T-helper 2 cell treated with Interferon-gamma antibody and Interleukin-4, amounts not matched to agents 100 ng/mL and 5 ng/mL, for 36 hours (primary cell): ENCODE results near the gene NOD1. TPM values are rescaled to one million over a fixed set of nuclear protein-coding genes. Genes with fewer than 3 reads are reported as not detected.
"Not testable (repeated sequence)": the region's sequence is repeated elsewhere in the genome, so short reads cannot be mapped to it uniquely, and the experiment has no call there.

Experiments
- intact Hi-C: fragments of 100-400 bp; cut with micrococcal nuclease; formaldehyde crosslinking; loops from one replicate; pipeline ENCODE4 v1.15.1; 2023
- total RNA-seq: library from RNA; stranded (reverse); gene quantifications from 2 replicates; pipeline ENCODE4 v1.2.3, GENCODE V29; 2022

The NOD1 gene
- total RNA-seq, 1 donor from 2014 or later: 22.1 TPM

- intact Hi-C loops: loop anchor here (1.0 to 10.0 kb wide), 3 partner anchors 90 to 477 kb away; partner anchors contain the start of genes GARS1 and PLEKHA8
Observed at GRCh38 chr7:30505174-30505697, 26.7 kb upstream of the NOD1 start.

GRCh38 chr7:30504301-30505173 is 26.0 kb upstream of the NOD1 start, which contains the start of gene GGCT:
TSS of gene GGCT (minus strand) at chr7:30504829. CDS start at chr7:30504709, 120 bp downstream.
- intact Hi-C loops: loop anchor here (1.0 to 10.0 kb wide), 5 partner anchors 26 to 476 kb away; partner anchors contain the start of genes GARS1, NOD1, PLEKHA8 and ZNRF2

GRCh38 chr7:30503274-30504212 is 25.0 kb upstream of the NOD1 start:
- intact Hi-C loops: loop anchor here (1.0 to 10.0 kb wide), 4 partner anchors 25 to 339 kb away; partner anchors contain the start of genes GARS1, NOD1 and ZNRF2

- intact Hi-C loops: loop anchor here (10.0 kb wide), 1 partner anchor 338 kb away; no protein-coding TSS in a partner anchor
Observed at GRCh38 chr7:30502470-30503251, 24.1 kb upstream of the NOD1 start.

- intact Hi-C loops: loop anchor here (10.0 kb wide), 1 partner anchor 336 kb away; no protein-coding TSS in a partner anchor
Observed at GRCh38 chr7:30501264-30501663, 22.7 kb upstream of the NOD1 start.

- intact Hi-C loops: no loop called here
Observed at GRCh38 chr7:30493228-30493627, 14.6 kb upstream of the NOD1 start.

GRCh38 chr7:30491417-30491816 is 12.8 kb upstream of the NOD1 start:
- intact Hi-C loops: no loop called here

GRCh38 chr7:30487371-30487770 is 8.8 kb upstream of the NOD1 start:
- intact Hi-C loops: no loop called here

GRCh38 chr7:30485667-30486066 is 7.1 kb upstream of the NOD1 start:
- intact Hi-C loops: no loop called here

- intact Hi-C loops: not testable (repeated sequence)
Observed at GRCh38 chr7:30481416-30481815, 2.8 kb upstream of the NOD1 start.

- intact Hi-C loops: loop anchor here (1.0 to 2.0 kb wide), 2 partner anchors 115 to 203 kb away; partner anchors contain the start of gene GARS1
Observed at GRCh38 chr7:30479202-30480120, 877 bp upstream of the NOD1 start.

GRCh38 chr7:30476459-30477145 is 2.0 kb downstream of the NOD1 start:
- intact Hi-C loops: no loop called here

- intact Hi-C loops: no loop called here
Observed at GRCh38 chr7:30475580-30475979, 3.0 kb downstream of the NOD1 start.

- intact Hi-C loops: no loop called here
Observed at GRCh38 chr7:30474893-30475292, 3.7 kb downstream of the NOD1 start.

- intact Hi-C loops: no loop called here
Observed at GRCh38 chr7:30474485-30474884, 4.1 kb downstream of the NOD1 start.

GRCh38 chr7:30473903-30474302 is 4.7 kb downstream of the NOD1 start:
- intact Hi-C loops: no loop called here

- intact Hi-C loops: no loop called here
Observed at GRCh38 chr7:30472784-30473775, 5.5 kb downstream of the NOD1 start.
